Measurements from ENCODE around the gene HSBP1. TPM values are rescaled to one million over a fixed set of nuclear protein-coding genes. Genes with fewer than 3 reads are reported as not detected.

The HSBP1 gene
- total RNA-seq, 1 donor from 2014 or later = 197 TPM

GRCh38 chr16:83859265-83859664, 51.5 kb downstream of the HSBP1 start:
- Mint-ChIP-seq H3K27me3 (no peaks in the 10 kb centered on the region), H3K9me3 (ENCODE audit: low read depth) (no peaks in the 10 kb centered on the region)

GRCh38 chr16:83862661-83863060, 54.9 kb downstream of the HSBP1 start:
- no peak for DNase-seq (ENCODE audit: low spot score, unreplicated experiment)
- Mint-ChIP-seq H3K27ac (no peak overlapping the region), H3K36me3 (ENCODE audit: insufficient read depth) (no peaks in the 10 kb centered on the region), H3K9me3 (ENCODE audit: low read depth) (peaks cover 4% of the 10 kb centered on the region), H3K27me3 (no peaks in the 10 kb centered on the region), H3K4me3 (ENCODE audit: low read depth) (no peak overlapping the region), H3K4me1 (ENCODE audit: low read depth) (no peaks in the 10 kb centered on the region)
- no peak for TF ChIP-seq CTCF (IDR thresholded peaks at IDR 0.05; ENCODE audit: unreplicated experiment)

More at GRCh38 chr16:83859265-83859664, 51.5 kb downstream of the HSBP1 start:
- no peak overlapping the region for H3K27ac Mint-ChIP-seq
- DNase-seq (ENCODE audit: low spot score, unreplicated experiment) = no peak
- H3K36me3 Mint-ChIP-seq (ENCODE audit: insufficient read depth) = no peaks in the 10 kb centered on the region
- no peak overlapping the region for H3K4me3 Mint-ChIP-seq (ENCODE audit: low read depth)
- H3K4me1 Mint-ChIP-seq (ENCODE audit: low read depth) = peaks cover 10% of the 10 kb centered on the region
- no peak for TF ChIP-seq CTCF (IDR thresholded peaks at IDR 0.05; ENCODE audit: unreplicated experiment)

GRCh38 chr16:83863682-83864081, 55.9 kb downstream of the HSBP1 start:
- Mint-ChIP-seq H3K4me3 (ENCODE audit: low read depth) (no peak overlapping the region), H3K9me3 (ENCODE audit: low read depth) (peaks cover 4% of the 10 kb centered on the region), H3K36me3 (ENCODE audit: insufficient read depth) (no peaks in the 10 kb centered on the region), H3K4me1 (ENCODE audit: low read depth) (no peaks in the 10 kb centered on the region), H3K27ac (no peak overlapping the region), H3K27me3 (no peaks in the 10 kb centered on the region)
- DNase-seq (ENCODE audit: low spot score, unreplicated experiment) = no peak
- TF ChIP-seq CTCF (IDR thresholded peaks at IDR 0.05; ENCODE audit: unreplicated experiment) = no peak

Other genes starting within 250 kb of the HSBP1 start
- gene MLYCD, start 91.1 kb downstream of the HSBP1 start, total RNA-seq = 9.4 and 9.6 TPM in 2 replicates
- 2.3 and 2.7 TPM in 2 replicates for gene OSGIN1, start 145.3 kb downstream of the HSBP1 start, total RNA-seq
- 4.4 and 4.6 TPM in 2 replicates for gene NECAB2, start 160.3 kb downstream of the HSBP1 start, total RNA-seq
- 0.24 and 0.80 TPM in 2 replicates for gene SLC38A8, start 234.8 kb downstream of the HSBP1 start, total RNA-seq